LHCN-M2 (cell line): ENCODE data around the gene CSMD2. TPM values are rescaled to one million over a fixed set of nuclear protein-coding genes. Genes with fewer than 3 reads are reported as not detected.

Source experiments
- DNase-seq: peaks from one replicate; pipeline ENCODE4 v3.0.0-alpha.2; 2012; ENCODE audit warnings: low read depth
- total RNA-seq: library from RNA; depleted of rRNA; stranded (reverse); fragments of >200 nt; gene quantifications from 2 replicates; pipeline ENCODE4 v1.2.3, GENCODE V29; 2014

CSMD2 gene
- total RNA-seq, 1 experiment from 2014 or later, result not detected

DNA sequence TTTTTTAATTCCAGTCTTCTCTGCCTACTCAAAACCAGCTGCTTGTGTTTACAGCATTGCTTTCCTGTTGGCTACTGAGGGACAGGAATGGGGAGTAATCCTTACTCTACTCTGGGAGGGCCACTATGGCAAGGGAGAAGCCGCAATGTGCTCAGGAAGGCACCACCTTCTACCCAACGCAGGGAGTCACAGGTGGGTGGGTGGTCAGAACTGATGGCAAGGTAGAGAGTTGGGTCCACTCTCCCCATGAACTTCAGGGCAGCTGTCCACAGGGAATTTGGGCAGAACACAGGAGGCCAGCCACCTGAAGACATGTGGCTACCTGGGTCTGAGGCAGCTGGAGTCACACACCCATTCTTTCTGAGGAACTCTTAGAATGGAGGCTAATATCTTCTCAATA lies 341.6 kb downstream of the CSMD2 start:
- DNase-seq, result no peak

DNA sequence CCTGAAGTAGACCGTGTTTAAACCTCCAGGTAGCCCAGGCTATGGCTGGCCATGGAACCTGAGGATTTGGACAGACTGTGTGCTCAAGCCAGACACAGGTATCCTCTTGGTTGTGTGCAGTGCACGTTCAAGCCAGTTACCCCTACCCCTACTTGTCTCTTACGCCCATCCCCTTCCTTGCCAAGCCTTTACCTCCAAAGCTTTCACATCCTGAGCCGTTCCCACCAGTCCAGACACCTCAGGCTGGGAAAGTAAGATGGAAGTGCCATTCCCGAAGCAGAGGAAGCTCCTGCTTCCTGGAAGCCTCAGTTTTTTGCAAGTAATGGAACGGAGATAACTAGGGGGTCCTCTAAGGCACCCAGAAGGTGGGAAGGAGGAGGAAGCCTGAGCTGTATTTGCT lies 342.6 kb downstream of the CSMD2 start:
- no peak for DNase-seq

DNA sequence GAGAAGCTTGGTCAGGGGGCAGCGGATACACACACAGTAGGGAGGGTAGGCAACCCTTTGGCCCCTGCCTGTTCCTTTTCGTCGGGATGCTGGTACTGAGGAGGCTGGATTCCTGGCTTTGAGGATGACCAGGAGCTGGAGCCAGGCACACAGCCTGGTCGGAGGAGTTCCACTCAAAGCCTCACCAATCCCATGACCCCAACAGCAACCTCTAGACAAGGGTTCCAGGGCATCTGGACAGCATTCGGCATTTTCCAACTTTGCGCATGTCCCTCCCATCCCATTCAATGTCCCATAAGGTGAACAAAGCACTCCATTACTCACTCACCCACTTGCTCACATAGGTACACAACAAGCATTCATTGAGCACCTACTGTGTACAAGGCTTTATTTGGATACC lies 343.7 kb downstream of the CSMD2 start:
- no peak for DNase-seq

DNA sequence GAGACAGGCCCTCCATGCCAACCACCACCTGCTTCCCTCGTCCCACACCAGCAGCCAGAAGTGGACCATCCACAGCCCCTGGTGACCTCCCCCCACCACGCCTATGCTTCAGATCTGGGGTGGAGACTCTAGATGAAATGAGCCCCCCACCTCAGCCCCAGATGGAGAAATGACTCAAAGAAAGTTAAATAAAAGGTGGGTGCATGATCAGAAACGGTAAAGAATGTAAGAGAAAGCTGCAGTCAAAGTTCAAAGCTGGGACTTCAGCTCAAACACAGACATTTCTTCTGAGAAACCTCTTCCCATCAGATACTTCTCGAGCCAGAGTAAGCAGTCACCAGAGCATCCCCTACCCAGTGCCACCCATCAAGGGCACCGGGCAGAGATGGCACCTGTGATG lies 344.2 kb downstream of the CSMD2 start:
- no peak for DNase-seq

DNA sequence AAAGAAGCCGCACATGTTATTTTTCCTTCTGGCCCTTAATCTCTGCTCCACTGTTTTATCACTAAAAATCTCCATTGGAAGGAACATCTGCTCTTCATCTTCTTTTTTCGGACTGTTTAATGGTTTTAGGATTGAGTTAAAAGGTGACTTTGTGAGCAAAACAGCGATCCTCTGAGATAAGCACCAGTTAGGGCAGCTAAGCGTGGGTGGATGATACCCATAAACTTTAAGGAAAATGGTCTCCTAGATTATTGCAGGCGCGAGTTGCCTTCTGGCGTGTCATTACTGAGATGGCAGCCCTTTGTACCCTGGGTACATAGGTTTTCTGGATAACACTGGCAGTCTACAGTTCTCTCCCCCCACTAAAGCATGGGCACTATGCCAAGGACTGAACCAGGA lies 345.1 kb downstream of the CSMD2 start:
- no peak for DNase-seq

DNA sequence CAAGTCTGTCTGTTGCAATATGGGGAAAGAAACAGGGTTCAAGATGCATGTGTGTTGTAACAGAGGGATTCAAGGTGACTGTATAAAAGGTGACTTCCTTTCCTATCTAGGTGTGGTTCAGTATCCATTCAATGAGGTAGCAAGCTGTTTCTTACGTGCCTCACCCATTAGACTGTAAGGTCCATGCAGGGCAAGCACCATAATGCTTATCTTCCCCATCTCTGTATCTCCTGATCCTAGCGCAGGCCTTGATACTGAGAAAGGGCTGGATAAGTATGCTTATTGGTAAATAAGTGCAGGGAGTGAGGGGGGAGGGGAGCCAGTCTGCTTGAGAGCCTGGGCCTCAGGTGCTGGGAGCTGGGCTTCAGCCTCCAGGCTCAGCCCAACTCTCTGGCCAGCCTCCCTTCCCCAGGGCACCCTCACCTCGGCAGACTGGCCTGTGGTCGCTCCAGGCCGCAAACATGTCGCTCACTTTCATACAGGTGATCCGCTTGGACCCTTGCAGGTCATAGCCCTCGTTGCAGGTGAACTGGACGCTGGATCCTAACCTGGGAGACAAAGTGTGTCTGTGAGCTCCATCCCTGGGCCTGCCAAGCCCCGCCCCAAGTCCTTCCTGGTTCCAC lies 345.6 kb downstream of the CSMD2 start:
- no peak for DNase-seq

DNA sequence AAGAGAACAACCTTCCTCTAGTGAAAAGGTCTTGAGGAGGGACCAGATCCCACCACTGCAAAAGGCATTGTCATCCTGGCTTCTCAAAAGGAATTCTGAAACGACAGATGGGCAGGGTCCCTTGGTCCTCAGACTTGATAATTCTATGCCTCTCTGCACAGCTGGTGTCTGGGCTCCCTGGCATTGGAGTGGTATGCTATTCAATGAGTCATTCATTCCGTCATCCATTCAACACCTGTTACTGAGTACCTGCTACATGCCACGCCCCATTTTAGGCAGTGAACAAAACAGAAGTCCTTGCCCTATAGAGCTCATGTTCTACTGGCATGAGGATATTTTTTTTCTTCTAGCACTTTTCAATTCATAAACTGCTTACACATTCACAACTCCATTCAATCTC lies 347.0 kb downstream of the CSMD2 start:
- DNase-seq, result no peak

DNA sequence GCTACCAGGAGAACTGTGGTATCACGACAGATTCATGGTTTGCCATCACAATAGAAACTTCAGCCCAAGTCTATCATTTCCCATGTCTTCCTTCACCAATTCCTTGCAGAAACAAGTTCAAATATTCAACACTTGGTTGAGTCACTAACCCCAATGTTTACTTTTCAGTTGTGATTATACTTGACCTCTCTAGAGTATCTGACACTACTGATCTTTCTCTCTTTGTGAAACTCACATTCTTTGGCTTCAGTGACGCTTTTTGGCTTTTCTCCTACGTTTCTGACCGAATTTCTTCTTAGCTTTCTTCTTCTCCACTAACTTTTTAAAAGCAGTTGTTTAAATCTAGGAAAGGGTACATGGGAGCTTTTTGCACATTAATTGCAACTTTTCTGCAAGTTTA lies 350.0 kb downstream of the CSMD2 start:
- peak; percentile 1 for DNase-seq

DNA sequence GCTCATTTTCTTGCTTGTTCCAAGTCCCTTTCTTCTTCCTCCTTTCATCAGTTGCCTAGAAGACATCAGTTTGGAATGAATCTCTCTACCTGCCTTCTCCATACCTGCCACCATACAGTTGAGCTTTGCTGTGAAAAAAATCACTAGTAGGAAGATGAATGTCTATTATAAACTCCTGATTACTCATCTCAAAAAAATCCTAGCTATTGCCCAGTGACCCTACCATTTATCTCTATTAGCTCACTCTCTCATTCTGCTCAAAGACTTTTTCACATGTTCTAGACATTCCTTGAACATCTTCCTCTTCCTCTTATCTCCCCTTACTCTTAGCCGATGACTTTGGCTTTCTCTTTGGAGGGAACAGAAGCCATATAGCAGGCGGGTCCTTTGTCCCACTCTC lies 350.9 kb downstream of the CSMD2 start:
- no peak for DNase-seq

DNA sequence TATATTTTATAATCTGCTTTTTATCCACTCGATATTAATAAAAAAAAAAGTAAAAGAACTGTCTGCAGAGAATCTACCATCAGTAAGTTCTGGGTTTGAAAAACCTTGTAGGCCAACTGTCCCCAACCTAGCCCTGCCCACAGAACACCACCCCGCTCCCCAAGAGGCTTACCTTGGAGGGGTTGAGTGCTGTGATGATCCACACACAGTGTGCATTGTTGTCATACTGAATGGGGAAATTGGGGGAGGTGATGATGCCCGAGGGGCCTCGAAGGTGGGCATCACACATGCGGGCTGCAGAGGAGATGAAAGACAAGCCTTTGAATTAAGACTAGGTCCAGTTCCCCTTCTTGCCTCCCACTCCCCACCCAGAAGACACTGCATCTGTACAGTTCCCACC lies 354.5 kb downstream of the CSMD2 start:
- DNase-seq, result no peak

DNA sequence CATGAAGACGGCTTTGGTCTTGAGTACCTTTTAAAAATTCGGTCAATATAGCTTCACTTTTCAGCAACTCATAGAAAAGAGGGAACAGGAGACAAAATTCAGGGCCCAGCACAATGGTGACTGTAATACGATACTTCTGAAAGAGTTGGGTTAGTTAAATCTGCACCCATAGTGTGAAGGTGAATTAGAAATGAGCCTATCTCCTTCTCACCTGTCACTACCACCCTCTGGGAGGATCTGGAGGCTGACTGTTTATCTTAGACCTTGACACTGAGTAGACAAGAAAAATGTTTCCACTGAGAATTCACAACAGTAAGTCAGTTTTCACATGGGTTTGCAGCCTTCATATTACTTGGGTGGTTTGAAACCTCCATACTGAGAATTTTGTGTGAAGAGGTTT lies 359.0 kb downstream of the CSMD2 start:
- no peak for DNase-seq

DNA sequence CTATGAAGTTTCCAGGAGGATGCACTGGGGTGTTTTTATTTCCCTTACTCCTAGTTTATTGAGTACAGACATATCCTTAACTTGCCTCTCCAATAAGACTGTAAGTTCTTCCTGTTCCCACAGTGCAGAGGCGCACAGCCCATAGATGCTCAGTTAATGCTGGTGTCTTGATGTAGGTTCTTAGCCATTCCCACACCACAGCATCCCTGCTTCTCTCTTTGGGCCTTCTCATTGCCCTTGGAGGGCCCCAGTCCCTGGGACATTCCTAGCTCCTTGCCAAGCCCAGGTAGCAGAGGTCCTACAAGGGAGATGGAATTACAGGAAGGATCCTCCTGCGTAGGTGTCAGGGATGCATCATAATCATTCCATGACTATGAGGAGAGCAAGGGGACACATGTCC lies 362.8 kb downstream of the CSMD2 start:
- DNase-seq, result no peak

DNA sequence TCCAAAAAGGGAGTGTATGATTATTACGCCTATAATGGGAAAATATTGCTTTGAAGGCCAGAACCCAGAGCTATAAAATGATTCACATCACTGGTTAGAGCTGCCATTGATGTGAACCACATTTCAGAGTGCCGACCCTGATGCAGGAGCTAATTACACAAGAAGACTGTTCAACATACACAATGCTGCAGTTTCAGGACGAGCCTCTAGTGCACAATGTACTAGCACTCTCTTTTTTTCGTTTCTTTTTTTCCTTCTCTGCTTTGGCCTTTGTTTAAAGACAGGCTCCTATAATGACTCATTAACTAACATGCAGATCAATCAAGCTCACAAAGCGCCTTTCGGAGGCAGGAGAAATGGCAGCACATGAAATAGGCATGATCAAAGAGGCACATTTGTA lies 367.2 kb downstream of the CSMD2 start:
- DNase-seq, result no peak

DNA sequence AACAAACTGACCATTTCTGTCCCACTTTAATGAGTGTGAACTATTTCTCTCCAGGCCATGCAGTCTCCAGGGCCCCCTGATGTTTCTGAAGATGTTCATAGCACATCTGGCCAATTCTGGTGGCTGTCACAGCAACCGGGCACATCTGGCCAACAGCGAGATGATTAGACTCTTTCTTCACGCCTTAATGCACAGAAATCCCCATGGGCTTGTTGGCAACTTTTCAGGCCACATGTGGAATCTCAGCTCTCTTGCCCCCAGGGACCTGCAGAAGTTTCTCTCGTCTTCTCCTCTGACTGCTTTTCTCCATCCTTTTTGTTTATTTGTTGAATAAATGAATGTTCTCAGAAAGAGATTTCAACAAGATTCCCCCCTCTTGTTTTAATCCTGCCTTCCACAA lies 372.4 kb downstream of the CSMD2 start:
- DNase-seq, result no peak

DNA sequence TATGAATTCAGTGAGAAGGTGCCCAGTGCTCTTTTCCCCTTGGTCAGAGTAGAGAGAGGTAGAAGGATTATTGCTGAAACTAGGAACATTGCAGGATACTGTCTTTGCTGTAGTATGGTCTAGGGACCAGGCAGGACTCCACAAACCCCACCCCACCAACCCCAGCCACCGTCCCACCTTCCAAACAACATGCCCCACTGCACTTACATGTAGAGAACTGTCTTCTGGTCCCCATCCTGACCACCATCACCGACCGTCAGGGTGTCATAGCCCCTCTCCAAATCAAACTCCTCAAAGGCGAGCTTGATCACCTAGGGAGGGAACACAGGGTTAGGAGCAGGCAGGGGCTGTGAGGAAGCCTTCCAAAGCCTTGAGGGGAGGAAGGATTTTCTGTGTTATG lies 372.8 kb downstream of the CSMD2 start:
- DNase-seq, result no peak

DNA sequence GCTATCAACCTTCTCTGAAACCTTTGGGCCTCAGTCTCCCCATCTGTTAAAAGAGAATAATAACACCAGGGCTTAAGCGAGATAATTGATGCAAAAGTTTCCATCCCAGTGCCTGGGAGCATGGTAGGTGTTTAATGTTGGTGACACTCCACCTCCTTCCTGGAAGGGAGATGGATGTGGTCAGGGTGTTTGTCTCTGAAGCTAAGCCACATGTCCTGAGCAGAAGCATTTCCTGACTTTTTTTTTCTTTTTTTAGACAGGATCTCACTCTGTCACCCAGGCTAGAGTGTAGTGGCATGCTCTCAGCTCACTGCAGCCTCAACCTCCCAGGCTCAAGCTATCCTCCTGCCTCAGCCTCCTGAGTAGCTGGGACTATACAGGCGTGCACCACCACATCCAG lies 373.8 kb downstream of the CSMD2 start:
- no peak for DNase-seq

DNA sequence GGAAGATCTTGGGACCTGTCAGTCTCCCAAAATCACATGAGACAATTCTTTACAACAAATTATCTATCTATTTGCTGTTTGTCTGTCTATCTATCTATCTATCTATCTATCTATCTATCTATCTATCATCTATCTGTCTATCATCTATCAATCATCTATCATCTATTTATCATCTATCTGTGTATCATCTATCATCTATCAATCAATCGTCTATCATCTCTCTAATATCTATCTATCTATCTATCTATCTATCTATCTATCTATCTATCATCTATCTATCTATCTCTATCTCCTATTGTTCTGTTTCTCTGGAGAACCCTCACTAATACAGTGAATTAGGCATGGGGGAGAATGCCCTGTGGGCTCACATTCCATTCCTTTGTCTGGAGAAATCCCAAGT lies 374.5 kb downstream of the CSMD2 start:
- no peak for DNase-seq

DNA sequence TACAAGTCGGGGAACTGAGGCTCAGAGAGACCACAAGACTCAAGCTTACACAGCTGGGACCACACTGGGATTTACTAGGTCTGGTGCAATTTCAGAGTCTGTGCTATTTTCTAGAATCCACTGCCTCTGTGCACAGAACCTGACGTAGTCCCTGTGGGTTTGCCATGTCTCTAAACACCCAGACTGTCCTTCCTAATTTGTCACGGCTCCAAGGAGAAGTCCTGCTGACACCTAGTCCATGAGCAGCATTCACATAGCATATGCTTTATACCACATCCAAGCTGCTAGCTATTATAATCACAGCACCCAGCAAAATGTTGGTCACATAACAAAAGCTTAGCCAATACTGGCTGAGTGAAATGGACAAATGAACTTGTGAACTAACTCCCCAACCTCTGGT lies 380.2 kb downstream of the CSMD2 start:
- DNase-seq, result no peak

DNA sequence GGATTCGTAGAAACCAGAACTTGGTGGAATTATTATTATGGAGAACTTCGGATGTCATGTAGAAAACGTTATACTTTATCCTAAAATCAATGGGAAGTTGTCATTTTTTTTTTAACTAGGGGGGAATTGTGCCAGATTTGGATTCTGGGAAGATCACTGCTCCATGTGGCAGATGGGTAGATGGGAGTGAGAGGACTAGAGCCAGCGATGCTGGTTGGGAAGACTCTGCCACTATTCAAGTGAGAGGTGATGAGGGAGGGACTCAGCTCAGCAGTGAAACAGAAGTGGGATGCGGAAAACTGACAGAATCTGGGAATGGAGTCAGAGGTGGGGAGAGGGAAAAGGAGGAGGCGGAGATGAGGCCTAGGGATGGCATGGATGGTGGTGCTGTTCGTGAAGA lies 382.3 kb downstream of the CSMD2 start:
- DNase-seq, result no peak

DNA sequence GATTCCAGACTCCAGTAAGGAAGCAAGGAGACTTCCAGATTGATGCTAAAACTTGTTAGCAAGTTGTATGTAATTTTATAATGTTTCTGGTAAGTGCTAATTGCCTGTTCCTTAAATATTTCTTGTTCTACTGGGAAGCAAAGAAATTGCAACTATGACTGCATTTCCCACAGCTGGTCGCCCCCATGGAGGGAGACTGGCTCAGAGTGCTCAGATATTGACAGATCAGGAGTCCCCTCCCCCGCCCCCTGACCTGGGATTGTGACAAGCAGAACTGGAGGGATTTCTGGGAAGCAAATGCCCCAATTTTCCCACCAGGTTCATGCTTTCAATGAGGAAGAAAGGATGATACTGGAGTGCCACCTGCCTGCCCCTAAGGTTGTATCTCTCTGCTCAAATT lies 383.4 kb downstream of the CSMD2 start:
- no peak for DNase-seq

DNA sequence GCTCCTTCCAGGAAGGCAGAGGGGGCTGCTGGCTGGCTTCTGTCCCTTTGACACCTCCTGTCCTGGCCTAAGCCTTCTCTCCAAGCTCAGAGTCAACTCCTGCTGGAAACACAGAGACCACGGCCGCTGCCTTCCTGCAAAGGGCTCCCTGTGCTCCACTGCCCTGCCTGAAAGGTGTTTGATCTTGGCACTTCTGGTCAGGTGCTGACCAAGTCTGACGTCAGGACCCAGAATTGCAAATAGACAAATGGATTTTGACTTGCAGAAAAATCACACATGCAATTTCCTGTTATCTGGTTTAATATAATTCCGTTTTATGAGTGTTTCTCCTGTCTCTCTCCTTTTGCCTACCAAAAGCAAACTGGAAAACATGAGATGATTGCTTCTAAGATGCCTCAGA lies 387.7 kb downstream of the CSMD2 start:
- no peak for DNase-seq

DNA sequence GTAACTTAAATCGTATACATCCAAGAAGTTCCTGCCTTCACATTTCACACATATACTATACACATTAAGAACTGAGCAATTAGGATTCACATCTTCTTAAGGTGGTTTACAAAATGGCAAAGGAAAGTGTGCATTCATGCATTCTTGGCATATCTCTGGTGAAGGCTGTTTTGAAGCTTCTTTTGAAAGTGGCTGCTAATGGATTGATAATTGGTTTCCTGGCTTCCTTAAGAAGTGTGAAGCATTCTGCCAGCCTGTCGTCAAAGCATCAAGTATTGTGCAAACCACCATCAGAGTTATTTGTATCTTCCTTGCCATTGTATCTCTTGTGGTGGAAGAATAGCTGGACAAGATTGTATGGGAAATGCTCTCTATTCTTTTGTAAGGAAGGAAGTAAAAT lies 396.2 kb downstream of the CSMD2 start:
- DNase-seq, result no peak

DNA sequence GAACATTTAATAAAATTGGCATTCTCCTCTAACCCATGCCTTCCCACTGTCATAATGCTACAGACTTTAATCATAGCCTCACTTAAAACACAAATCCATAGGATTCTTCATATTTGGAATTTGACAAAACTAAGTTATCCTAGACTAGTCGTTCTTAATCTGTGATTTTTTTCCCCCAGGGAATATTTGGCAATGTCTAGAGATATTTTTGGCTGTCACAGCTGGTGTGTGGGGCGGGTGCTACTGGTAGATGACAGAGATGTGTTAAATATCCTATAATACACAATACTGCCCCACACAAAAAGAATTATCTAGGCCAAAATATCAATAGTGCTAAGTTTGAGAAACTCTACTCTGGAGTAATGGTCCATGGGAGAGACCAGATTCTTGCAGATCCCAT lies 396.9 kb downstream of the CSMD2 start:
- no peak for DNase-seq

DNA sequence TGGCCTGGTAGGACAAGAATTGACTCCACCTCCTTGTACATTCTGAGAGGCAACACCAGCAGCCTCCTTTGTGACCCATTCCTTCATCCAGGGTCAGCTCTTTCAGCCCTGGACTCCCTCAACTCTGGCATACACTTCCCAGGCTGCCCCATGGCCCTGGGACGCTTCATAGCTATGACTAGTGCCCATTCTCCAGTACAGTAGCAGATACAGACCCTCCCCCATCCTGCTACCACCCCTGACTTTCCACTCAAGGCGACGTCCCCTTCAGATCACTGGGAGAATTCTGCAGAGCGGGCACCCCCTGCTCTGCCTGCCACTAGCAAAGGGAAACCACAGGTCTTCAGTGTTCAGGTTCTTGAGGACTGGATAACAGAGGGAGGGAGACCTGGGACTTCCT lies 400.9 kb downstream of the CSMD2 start:
- no peak for DNase-seq

DNA sequence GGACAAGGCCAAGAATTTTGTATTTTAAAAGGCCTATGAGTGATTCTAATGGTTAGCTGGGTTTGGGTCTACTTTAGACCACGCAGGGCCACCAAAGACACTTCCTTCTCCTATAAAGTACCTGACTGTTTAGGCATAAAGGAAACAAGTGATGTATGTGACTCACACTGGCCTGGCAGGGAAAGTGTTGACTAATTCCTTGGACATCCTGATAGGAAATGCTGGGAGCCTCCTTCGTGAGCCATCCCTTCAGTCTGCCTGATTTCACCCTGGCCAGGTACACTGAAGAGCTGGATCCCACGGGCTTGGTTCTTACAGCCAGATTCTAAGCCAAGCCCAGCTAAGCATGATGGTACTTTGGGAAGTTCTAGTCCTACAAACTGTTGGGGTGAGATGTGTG lies 401.6 kb downstream of the CSMD2 start:
- no peak for DNase-seq
